ENCODE results near the gene LTA. TPM values are rescaled to one million over a fixed set of nuclear protein-coding genes. Genes with fewer than 3 reads are reported as not detected.
A peak's percentile ranks its signal among the peaks of the same experiment; 100 is the strongest.

LTA gene
- under 1 TPM; 0.26 to 0.43 (median 0.33) TPM for polyA plus RNA-seq (ENCODE audit: insufficient read length in 3 of 3)
- long read RNA-seq, donor 1, result 0 reads
- long read RNA-seq, donor 2, result 0 reads
- long read RNA-seq, donor 3, result 0 reads
- long read RNA-seq, donor 4, result 0 reads
- long read RNA-seq, donor 5, result 0 reads
- long read RNA-seq, donor 6, result 0 reads
- long read RNA-seq, donor 7, result 0 reads
- long read RNA-seq, donor 8, result 0 reads
- long read RNA-seq, donor 9, result 0 reads
- long read RNA-seq, donor 10, result 0 reads
- long read RNA-seq, donor 11, result 0 reads
- long read RNA-seq, donor 12, result 0 reads
- long read RNA-seq, donor 13, result 0 reads
- long read RNA-seq, donor 14, result 0 reads
- long read RNA-seq, donor 15, result 0 reads
- long read RNA-seq, donor 16, result 0 reads

GRCh38 chr6:31572041-31572911, at the start of gene LTA:
LTA (plus strand) TSS chr6:31572289; CDS start chr6:31572743, 454 bp downstream.
- no peak for DNase-seq (ENCODE audit: extremely low read depth in 1 of 11, low read depth in 9 of 11, low spot score in 4 of 11)

GRCh38 chr6:31525553-31525931, 46.5 kb upstream of the LTA start:
- no peak for DNase-seq (ENCODE audit: extremely low read depth in 1 of 11, low read depth in 9 of 11, low spot score in 4 of 11)

GRCh38 chr6:31525932-31526591, 46.0 kb upstream of the LTA start:
- no peak for DNase-seq (ENCODE audit: extremely low read depth in 1 of 11, low read depth in 9 of 11, low spot score in 4 of 11)

- DNase-seq (ENCODE audit: extremely low read depth in 1 of 11, low read depth in 9 of 11, low spot score in 4 of 11), result no peak
Measured at GRCh38 chr6:31528307-31528777, 43.7 kb upstream of the LTA start.

- DNase-seq (ENCODE audit: extremely low read depth in 1 of 11, low read depth in 9 of 11, low spot score in 4 of 11), result no peak
Measured at GRCh38 chr6:31528821-31529328, 43.2 kb upstream of the LTA start, which contains the start of gene MCCD1. MCCD1 (plus strand) TSS chr6:31528962; CDS start chr6:31529015, 53 bp downstream.

- DNase-seq (ENCODE audit: extremely low read depth in 1 of 11, low read depth in 9 of 11, low spot score in 4 of 11), result peak in 1 of 11 donors; percentile 12
Measured at GRCh38 chr6:31529329-31530150, 42.5 kb upstream of the LTA start.

GRCh38 chr6:31530659-31531058, 41.4 kb upstream of the LTA start:
- no peak for DNase-seq (ENCODE audit: extremely low read depth in 1 of 11, low read depth in 9 of 11, low spot score in 4 of 11)

GRCh38 chr6:31531162-31531561, 40.9 kb upstream of the LTA start:
- DNase-seq (ENCODE audit: extremely low read depth in 1 of 11, low read depth in 9 of 11, low spot score in 4 of 11), result no peak

GRCh38 chr6:31531771-31532643, 40.1 kb upstream of the LTA start:
- no peak for DNase-seq (ENCODE audit: extremely low read depth in 1 of 11, low read depth in 9 of 11, low spot score in 4 of 11)

- DNase-seq (ENCODE audit: extremely low read depth in 1 of 11, low read depth in 9 of 11, low spot score in 4 of 11), result no peak
Measured at GRCh38 chr6:31532644-31533454, 39.2 kb upstream of the LTA start.

GRCh38 chr6:31533455-31533841, 38.6 kb upstream of the LTA start:
- no peak for DNase-seq (ENCODE audit: extremely low read depth in 1 of 11, low read depth in 9 of 11, low spot score in 4 of 11)

- DNase-seq (ENCODE audit: extremely low read depth in 1 of 11, low read depth in 9 of 11, low spot score in 4 of 11), result no peak
Measured at GRCh38 chr6:31534011-31534410, 38.1 kb upstream of the LTA start.

- DNase-seq (ENCODE audit: extremely low read depth in 1 of 11, low read depth in 9 of 11, low spot score in 4 of 11), result no peak
Measured at GRCh38 chr6:31534521-31535040, 37.5 kb upstream of the LTA start.

- no peak for DNase-seq (ENCODE audit: extremely low read depth in 1 of 11, low read depth in 9 of 11, low spot score in 4 of 11)
Measured at GRCh38 chr6:31535538-31536324, 36.4 kb upstream of the LTA start.

- no peak for DNase-seq (ENCODE audit: extremely low read depth in 1 of 11, low read depth in 9 of 11, low spot score in 4 of 11)
Measured at GRCh38 chr6:31538805-31539400, 33.2 kb upstream of the LTA start.
